HG02642 (cell line): ENCODE results near the gene ANKRD50.

Experiments
- ATAC-seq: cut with Tn5 transposase; IDR thresholded peaks from one replicate; pipeline ENCODE4 v1.9.1; 2021; ENCODE audit warnings: mild to moderate bottlenecking; ENCODE audit not compliant: unreplicated experiment, poor library complexity

Gene ANKRD50, protein sequence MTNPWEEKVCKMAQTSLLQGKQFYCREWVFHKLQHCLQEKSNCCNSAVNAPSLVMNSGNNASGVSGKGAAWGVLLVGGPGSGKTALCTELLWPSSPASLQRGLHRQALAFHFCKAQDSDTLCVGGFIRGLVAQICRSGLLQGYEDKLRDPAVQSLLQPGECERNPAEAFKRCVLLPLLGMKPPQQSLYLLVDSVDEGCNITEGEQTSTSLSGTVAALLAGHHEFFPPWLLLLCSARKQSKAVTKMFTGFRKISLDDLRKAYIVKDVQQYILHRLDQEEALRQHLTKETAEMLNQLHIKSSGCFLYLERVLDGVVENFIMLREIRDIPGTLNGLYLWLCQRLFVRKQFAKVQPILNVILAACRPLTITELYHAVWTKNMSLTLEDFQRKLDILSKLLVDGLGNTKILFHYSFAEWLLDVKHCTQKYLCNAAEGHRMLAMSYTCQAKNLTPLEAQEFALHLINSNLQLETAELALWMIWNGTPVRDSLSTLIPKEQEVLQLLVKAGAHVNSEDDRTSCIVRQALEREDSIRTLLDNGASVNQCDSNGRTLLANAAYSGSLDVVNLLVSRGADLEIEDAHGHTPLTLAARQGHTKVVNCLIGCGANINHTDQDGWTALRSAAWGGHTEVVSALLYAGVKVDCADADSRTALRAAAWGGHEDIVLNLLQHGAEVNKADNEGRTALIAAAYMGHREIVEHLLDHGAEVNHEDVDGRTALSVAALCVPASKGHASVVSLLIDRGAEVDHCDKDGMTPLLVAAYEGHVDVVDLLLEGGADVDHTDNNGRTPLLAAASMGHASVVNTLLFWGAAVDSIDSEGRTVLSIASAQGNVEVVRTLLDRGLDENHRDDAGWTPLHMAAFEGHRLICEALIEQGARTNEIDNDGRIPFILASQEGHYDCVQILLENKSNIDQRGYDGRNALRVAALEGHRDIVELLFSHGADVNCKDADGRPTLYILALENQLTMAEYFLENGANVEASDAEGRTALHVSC (N-terminal part only)

DNA sequence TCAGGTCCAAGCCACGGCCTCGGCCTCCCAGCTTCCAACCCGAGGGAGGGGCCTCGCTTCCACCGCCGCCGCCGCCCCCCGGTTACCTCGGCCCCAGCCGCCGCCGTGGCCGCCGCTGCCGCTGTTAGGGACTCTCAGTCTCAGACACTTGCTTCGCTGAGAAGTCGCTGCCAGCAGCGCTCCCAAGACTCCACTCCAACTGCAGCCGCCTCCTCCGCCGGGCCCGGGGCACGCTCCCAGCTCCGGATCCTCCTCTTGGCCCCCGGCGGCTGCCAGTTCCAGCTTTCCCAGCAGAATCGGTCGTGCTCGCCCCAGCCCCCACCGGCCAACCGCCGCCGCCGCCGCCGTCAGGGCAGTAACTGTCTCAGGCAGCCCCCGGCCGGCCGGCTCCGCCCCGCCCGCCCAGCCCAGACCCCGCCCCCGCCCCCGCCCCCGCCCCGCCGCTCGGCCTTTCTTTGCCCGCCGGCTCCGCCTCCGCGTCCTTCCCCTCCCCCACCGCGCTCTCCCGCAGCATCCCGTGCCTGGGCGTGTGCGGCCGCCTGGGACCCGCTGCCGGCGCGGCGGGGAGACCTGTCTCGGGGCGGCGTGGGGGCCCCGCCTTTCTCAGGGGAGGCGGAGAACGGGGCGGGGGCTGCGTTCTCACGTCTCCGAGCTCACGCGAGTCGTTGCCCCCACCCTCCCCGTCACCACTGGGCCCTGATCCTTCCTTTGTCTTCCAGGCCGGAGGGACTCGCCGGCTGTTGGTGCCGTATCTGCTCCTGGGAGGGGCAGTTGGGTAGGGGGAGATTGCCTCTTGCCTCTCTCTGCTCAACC, at the start of gene ANKRD50:
TSS of gene ANKRD50 (minus strand) at position 361 of the 813 bp plus-strand sequence. CDS start 2,221 bp downstream, outside the sequence.
- ATAC-seq = peak; percentile 82

DNA sequence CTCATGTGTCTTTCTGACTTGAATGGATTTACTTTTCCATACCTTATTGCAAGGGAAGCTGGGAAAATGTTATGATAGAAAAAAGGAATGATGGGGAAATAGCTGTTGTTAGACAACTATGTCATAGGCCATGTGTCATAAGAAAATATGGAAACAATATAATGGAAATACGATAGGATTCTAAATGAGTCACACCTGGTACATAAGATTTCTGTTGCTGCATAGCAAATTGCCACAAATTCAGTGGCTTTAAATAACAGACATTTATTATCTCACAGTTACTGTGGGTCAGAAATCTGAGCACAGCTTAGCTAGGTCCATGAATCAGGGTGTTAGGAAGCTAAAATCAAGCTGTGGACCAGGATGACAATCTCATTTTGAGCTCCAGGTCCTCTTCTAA, 44.6 kb upstream of the ANKRD50 start:
- no peak for ATAC-seq

DNA sequence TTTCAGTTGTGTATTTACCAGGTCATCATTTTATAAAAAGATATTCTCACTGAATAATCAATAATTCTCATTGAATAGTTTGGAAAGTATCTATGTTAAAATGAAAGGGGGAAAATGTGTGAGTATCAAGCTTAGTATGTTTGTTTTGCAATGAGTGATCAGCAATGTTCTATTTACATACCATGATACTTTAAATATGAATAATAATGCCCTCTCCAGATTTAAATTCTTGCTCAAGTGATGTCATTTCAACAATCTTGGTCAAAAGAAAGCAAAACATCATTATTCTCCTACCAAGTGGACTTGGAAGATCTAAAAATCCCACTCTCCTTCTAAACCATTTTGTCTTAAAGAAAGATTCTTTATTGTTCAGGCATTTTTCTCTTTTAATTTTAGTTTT, 42.1 kb upstream of the ANKRD50 start:
- no peak for ATAC-seq

DNA sequence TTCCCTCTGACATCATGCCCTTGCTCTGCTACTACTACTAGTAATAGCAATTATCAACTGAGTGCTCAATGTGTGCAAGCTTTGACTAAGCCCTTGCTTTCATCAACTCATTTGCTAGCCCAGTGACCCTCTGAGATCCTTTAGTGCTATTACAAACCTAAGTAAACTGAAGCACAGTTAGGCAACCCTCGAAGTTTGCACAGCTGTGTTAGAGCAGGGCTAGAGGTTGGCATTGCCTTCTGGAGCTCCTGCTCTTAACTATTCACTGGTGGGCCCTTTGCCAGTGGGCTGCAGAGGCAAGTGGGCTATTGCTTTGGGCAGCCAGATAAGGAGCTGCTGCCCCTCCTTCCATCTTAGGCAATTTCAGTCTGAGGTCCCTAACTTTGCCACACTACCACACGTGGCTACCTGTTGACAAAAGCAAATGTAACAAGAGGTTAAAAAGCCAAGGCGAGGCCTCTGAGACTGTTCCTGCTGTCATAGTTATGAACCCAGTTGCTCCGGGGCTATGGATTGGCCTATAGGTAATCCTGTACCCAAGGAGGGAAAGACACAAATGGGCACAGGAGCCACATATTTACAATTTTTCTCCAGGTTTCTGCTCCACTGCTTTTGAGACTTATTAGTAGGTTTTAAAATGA, 41.5 kb upstream of the ANKRD50 start:
- no peak for ATAC-seq

DNA sequence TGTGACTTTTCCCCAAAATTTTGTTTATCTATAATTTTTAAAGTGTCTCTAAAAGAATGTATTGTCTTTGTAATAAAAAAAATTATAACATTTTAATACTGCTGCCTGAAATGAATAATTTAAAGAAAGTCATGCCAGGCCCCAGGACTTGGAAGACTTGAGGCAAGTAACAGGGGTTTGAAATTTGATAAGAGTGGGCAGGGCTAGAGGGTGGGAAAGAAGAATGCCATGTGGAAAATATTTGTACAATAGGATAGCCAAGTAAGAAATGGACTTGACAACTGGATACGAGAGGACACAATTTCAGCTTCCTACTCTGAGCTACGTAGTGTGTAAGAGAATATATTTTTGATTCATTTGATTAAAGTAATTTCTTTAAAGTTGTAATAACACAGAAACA, 36.9 kb upstream of the ANKRD50 start:
- no peak for ATAC-seq

DNA sequence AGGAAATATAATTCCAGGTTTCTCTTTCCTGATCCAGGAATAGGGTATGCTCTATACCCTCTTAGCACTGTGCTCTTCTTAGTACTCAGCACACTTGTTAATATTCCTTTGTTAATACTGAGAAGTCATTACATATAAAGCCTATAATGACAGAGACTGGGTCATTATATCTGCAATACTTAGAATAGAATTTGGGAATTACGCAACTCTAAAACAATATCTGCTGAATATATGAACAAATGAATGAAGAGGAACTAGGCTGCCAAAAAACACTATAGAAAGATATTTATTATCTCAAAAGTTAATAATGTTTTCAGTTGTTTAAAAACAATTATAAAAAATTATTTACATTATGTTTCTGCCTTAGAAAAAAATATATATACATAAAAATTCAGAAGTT, 36.4 kb upstream of the ANKRD50 start:
- ATAC-seq = no peak

DNA sequence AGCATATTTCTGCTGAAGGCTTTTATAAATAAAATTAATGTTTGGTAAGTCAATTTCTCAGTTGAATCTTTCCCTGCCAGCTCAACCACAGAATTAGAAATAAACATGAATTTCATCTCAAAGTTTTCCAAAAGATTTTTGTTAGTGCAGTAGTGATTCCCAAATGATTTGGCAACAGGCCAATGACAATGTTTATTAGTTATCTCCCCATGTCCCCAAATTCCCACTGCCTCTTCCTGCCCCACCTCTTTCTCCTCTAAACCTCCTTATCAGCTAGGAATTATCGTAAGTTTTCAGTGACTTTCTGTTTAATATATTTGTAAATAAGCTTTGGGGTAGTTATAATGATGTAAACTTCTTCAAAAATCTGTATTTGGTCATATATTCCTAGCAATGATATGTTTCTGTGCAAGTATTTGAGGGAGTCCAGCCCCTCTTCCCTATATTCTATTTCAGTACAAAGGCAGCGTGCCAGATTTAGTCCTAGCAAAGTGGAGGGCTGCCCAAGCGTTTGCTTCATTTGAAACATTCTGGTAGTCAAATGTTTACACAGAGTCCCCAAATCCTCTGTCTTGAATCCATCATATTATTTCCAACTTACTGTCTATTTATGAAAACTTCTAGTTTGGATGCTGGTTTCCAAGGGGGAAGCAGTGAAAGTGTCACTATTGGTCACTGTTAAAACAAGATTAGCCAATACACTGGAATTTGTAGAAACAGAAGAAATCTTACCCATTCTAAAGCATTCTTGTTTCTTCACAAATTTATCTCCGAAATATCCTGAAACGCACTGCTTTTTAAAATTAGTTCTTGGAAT, 33.7 kb upstream of the ANKRD50 start:
- ATAC-seq = no peak

DNA sequence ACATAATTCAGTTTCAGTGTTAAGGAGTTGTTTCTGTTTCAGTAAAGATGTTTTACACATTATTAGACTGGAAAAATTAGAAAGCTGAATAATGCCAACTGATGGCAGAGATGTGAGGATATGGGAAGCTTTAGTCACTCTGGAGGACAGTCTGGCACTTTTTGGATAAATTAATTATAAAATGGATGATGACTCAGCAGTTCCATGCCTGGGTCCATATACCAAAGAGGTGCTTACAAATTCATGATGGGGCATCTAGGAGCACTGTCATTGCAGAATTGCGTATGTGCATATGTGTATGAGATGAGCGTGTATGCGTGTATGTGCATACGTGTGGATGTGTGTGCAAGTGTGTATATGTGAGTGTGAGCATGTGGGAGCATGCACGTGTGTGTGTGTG, 31.2 kb upstream of the ANKRD50 start:
- no peak for ATAC-seq

DNA sequence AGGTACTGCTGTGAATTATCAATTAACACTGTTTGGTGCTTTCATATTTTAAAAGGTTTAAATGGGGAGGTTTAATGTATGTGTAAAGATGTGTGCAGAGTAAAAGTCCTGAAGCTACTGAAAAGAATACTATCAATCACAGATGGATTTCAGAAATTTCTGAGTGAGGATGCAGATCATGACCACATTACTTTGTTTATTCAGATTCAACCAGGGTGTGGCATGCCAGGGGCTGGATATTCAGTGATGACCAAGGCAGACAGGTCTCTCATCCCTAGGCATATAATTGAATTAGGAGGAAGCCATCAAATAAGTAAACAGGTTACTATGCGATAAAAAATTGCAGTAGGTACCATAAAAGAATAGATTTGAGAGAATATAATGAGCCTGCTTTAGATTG, 28.0 kb upstream of the ANKRD50 start:
- no peak for ATAC-seq

DNA sequence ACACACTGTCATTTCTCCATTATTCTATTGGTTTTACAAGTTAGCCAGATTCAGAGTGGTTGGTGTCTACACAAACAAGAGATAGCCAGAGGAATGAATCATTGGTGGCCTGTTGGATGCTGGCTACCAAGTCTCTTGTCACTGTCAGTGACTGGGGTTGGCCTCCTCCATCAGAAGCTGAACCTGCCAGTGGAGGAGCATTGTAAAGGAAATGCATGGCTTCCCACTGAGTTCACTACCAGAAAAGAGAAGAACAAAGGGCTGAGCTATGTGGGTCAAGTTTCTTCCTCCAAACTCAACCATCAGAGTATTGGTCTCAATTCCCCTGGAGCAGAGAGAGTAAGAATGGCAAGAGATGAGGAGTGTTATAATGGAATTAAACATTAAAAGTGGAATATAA, 26.5 kb upstream of the ANKRD50 start:
- ATAC-seq = no peak

DNA sequence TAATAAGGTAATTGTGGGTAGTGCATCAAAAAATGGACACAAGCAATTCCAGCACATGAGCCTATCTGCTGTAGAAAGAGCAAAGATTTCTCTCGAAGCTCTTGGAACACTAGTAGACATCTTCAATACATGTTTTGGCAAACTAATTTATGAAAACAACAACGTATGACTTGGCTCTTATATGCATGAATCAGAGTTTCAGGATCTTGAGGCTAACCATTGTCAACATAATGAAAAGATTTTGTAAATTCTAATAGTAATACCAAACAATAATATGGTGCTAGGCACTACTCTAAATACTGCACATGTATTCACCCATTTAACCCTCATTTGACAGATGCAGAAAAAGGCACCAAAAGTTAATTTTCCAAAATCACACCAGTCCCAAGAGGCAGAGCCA, 25.1 kb upstream of the ANKRD50 start:
- ATAC-seq = no peak

DNA sequence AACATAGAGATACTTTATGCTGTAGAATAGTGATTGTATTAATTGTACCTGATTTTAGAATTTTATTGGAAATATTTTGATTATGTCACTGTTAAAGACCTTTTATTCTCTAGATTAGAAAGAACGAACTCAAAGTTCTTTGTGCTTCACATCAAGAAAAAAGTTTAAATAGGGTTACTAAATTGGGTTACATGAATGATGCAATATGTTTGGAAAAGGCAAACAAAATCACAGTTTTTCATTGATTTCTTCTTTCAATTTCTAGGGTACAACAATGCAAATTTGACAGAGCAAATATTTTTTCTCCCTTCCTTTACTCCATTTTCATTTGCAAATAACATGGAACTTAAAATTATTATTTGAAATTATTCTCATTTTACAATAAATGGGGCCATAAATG, 24.0 kb upstream of the ANKRD50 start:
- ATAC-seq = no peak

DNA sequence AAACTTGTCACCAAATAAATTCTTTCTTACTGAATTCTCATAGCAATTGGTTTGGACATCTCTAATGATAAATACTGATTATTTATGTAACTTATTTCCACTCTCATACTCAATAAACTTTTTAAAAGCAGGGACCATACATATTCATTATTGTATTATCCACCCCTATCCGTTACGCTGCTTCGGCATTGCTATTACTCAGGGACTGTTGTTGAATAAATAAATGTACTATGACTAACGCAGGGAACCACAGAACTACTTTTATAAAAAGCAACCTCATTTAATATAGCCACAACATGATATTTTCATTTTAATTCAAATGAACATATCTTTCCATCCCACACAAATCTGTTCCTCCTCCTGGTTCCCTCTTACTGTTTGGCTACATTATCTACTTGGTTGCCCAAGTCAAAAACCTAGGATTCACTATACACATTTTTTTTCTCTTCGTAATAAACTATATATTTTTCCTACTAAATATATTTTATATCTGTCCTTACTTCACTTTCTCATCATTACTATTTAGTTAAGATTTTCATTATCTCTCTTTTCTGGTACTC, 14.9 kb upstream of the ANKRD50 start:
- ATAC-seq = no peak

DNA sequence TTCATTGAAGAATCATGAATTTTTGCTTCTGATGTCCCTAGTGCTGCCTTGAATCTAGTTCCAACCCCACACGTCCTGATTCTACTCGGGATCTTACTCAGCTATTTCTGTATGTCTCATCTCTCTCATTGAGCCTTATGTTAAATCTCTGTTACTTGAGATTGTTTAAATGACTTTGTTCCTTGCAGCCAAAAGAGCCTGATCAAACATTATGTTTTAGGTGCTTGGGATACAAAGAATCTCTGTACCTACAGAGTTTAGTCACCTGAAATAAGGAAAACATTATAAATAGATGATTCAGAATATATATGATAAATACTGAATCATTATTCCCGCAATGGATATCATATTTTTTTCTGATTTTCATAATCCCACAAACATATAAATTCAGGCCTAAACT, 13.7 kb upstream of the ANKRD50 start:
- ATAC-seq = no peak

DNA sequence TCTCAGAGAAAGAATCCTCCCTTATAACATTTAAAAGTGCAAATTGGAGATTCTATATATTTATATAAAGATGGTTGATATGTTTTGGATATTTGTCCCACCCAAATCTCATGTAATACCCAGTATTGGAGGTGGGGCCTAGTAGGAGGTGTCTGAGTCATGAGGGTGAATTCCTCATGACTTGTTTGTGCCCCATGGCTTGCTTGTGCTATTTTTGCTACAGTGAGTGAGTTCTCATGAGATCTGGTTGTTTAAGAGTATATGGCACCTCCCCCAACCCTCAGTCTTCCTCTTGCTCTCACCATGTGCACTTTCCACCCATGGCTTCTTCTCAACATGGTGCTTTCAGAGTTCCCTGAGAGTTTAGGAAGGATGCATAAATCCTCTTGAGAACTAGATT, 9.5 kb upstream of the ANKRD50 start:
- no peak for ATAC-seq

DNA sequence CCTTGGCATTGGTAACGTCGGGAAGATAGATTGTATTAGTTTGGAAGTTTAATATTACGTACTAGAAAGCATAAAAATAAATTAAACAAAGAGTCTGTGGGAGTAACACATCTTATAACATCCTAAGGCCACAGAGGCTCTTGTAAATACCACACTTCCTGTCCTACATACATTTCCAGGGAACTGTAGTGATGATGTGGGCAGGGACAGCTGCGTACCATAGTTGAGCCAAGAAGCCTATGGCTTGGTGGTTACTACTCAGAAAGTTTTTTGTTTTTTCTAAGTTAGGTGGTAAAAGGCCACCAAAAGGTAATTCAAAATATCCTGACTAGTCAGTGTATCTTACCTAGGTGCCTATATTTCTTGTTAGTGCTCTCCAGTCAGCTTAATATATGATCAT, 4.6 kb upstream of the ANKRD50 start:
- no peak for ATAC-seq

DNA sequence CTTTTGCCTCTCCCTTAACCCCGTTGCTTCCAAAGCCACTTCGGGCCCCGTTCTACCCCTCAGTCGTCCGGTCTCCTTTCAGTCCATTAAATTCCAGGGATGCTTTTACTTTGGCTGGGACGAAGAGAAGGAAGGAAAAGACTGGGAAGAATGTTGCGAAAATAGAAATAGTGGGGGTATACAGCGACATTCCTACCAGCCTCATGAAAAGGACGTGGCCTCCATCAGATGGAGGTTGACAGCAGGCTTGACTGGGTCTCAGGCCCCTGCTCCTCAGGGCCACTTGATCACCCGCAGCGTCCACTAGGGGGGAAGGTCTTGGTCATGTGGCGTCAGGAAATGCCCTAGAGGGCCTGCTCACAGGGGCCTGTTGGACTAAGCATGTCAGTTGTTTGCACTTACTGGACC, 657 bp upstream of the ANKRD50 start:
- peak; percentile 32 for ATAC-seq

DNA sequence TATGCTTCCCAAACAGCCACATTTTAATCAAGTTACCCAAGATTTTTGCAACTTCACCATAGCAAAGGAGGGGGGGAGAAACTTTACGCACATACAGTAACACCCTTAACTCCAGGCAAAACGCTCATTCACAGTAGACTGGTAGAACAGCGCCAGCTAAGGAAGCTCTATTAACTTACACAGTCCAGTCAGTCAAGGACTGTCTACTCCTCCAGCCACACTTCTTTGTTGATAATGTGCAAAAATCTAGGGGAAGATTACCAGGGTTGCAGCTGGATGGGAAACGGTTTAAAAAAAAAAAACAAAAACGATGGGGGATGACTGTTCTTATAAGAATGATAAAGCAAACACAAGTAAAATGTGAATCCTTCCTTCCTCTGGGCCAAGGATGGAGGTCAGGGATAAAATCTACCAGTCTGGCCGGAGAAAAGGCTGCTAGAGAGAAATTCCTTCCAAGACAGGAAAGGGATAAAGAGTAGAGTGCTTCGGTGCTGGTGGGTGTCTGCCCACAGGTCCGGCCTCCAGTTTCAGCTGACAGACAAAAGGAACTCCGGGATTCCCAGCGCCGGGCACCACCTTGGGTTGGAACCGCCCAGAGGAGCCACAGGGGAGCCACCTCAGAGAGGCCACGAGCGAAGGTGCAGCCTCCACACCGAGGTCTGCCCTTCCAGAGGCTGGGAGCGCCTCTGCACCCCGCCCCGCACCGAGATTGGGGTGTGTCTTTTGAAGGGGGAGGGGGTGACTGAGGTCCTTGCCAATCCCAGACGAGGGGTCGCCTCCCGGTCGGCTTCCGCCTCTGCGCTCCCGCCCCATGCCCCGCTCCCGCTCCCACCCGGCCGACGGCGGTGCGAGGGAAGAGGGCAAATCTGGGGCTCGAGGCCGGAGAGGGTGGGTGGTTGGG, 811 bp downstream of the ANKRD50 start:
- peak; percentile 32 for ATAC-seq
